Esophagus muscularis mucosa (tissue), 4 donors: ENCODE results near the gene NCOR1. TPM values are rescaled to one million over a fixed set of nuclear protein-coding genes. Genes with fewer than 3 reads are reported as not detected.
"Not testable (repeated sequence)": the region's sequence is repeated elsewhere in the genome, so short reads cannot be mapped to it uniquely, and the experiment has no call there.

Source experiments
- DNase-seq: peaks from one replicate; pipeline ENCODE4 v3.0.0-alpha.2; 2017; ENCODE audit errors: extremely low spot score
- H3K27ac ChIP-seq, 4 donors: fragments of 200-600 bp; sonication (generic); replicated peaks in 1 of 4; 1 replicate in 3 of 4; 2 replicates in 1 of 4; pipeline ENCODE4 v1.5.1; 2016 to 2019; ENCODE audit warnings: mild to moderate bottlenecking in 1 of 4
- H3K27me3 ChIP-seq, 4 donors: fragments of 200-600 bp; sonication (generic); one replicate each; pipeline versions ENCODE4 v1.5.1 to v1.6.0; 2016 to 2019
- H3K36me3 ChIP-seq, 4 donors: fragments of 200-600 bp; sonication (generic); one replicate each; pipeline ENCODE4 v1.5.1; 2016 to 2019
- H3K4me1 ChIP-seq, 4 donors: fragments of 200-600 bp; sonication (generic); one replicate each; pipeline ENCODE4 v1.5.1; 2016 to 2019
- H3K4me3 ChIP-seq, 4 donors: fragments of 200-600 bp; sonication (generic); 1 replicate in 2 of 4; 2 replicates in 2 of 4; pipeline ENCODE4 v1.5.1; 2016 to 2019; ENCODE audit warnings: mild to moderate bottlenecking in 4 of 4, moderate library complexity in 1 of 4
- H3K9me3 ChIP-seq, 4 donors: fragments of 200-600 bp; sonication (generic); 1 replicate in 3 of 4; 2 replicates in 1 of 4; pipeline ENCODE4 v1.5.1; 2016 to 2019
- CTCF ChIP-seq, 3 experiments: fragments of 200-600 bp in 2 of 3; fragments of 450-650 bp in 1 of 3; sonication (generic) in 2 of 3; IDR thresholded peaks; one replicate each; pipeline ENCODE4 v1.5.1; 2017 to 2019; ENCODE audit warnings: antibody characterized with exemption in 3 of 3, mild to moderate bottlenecking in 2 of 3, moderate library complexity in 1 of 3
- EP300 ChIP-seq: sonication (generic); formaldehyde crosslinking; IDR thresholded peaks from one replicate; pipeline ENCODE4 v1.6.1; 2017; ENCODE audit warnings: antibody characterized with exemption
- POLR2A ChIP-seq: fragments of 450-650 bp; IDR thresholded peaks from one replicate; pipeline ENCODE4 v1.6.1; 2017; ENCODE audit warnings: antibody characterized with exemption, moderate library complexity, mild to moderate bottlenecking, low read depth
- POLR2AphosphoS5 ChIP-seq, 2 donors: sonication (generic); formaldehyde crosslinking; IDR thresholded peaks; one replicate each; pipeline ENCODE4 v1.6.1; 2017; ENCODE audit warnings: antibody characterized with exemption in 2 of 2
- WGBS: methylation state at CpG from one replicate; pipeline ENCODE4 v1.1.5; 2018; 5-methylcytosine and 5-hydroxymethylcytosine counted together
- intact Hi-C: fragments of 100-400 bp; cut with DNase I; formaldehyde crosslinking; loops from one replicate; pipeline ENCODE4 v1.15.1; 2023
- total RNA-seq, 4 donors: library from RNA; depleted of rRNA; stranded (reverse); fragments of >200 nt; gene quantifications; one replicate each; pipeline versions ENCODE4 v1.1.0 to v1.2.1, GENCODE V29; 2016

Gene NCOR1
- total RNA-seq, 4 donors from 2014 or later: 100 to 123 (median 109) TPM

GRCh38 chr17:16211590-16211989 lies 3.7 kb downstream of the NCOR1 start:
- DNase-seq: no peak
- Histone ChIP-seq H3K36me3 (no peaks in the 10 kb centered on the region), H3K4me1 (peaks cover 31 to 63% (median 58%) of the 10 kb centered on the region in 4 donors), H3K4me3 (no peak overlapping the region), H3K27me3 (no peaks in the 10 kb centered on the region), H3K9me3 (no peaks in the 10 kb centered on the region), H3K27ac (no peak overlapping the region)
- no peak for TF ChIP-seq EP300
- TF ChIP-seq POLR2A: no peak
- WGBS: 76% methylated on average over 3 of the region's 3 CpGs
- intact Hi-C loops: loop anchor here (10.0 kb wide), 1 partner anchor 143 kb away; the partner anchor contains the start of gene CENPV

GRCh38 chr17:16204763-16205162 lies 10.6 kb downstream of the NCOR1 start:
- H3K27me3 ChIP-seq, DNase-seq, H3K9me3 ChIP-seq, H3K4me3 ChIP-seq, H3K27ac ChIP-seq, intact Hi-C loops, H3K36me3 ChIP-seq: not testable (repeated sequence)
- H3K4me1 ChIP-seq: peaks cover 40 to 75% (median 68%) of the 10 kb centered on the region in 4 donors
- WGBS: 97% methylated on average over 6 of the region's 6 CpGs

GRCh38 chr17:16202554-16203500 lies 12.5 kb downstream of the NCOR1 start:
- H3K4me3 ChIP-seq, H3K36me3 ChIP-seq, DNase-seq, H3K9me3 ChIP-seq, intact Hi-C loops, H3K27me3 ChIP-seq: not testable (repeated sequence)
- peak in 1 of 2 donors; percentile 7 for TF ChIP-seq POLR2AphosphoS5 (IDR thresholded peaks at IDR 0.05)
- H3K4me1 ChIP-seq: peaks cover 50 to 86% (median 79%) of the 10 kb centered on the region in 4 donors
- H3K27ac ChIP-seq: peak overlapping the region; percentile 36 to 65 (median 60)
- 48% methylated on average over 5 of the region's 5 CpGs for WGBS

DNA sequence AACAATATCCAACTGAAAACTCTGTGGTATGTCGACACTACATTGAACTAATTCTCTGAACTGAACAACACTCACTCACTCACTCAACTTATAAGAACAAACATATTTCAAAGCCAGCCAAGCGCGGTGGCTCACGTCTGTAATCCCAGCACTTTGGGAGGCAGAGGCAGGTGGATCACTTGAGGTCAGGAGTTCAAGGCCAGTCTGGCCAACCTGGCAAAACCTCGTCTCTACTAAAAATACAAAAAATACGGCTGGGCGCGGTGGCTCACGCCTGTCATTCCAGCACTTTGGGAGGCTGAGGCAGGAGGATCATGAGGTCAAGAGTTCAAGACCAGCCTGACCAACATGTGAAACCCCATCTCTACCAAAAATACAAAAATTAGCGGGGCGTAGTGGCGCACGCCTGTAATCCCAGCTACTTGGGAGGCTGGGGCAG lies 13.6 kb downstream of the NCOR1 start:
- Histone ChIP-seq H3K27ac (peak overlapping the region; percentile 25 to 65 (median 54)), H3K4me1 (peaks cover 50 to 77% (median 71%) of the 10 kb centered on the region in 4 donors)
- H3K36me3 ChIP-seq, DNase-seq, intact Hi-C loops, H3K4me3 ChIP-seq, H3K9me3 ChIP-seq, H3K27me3 ChIP-seq: not testable (repeated sequence)
- WGBS: 79% methylated on average over 13 of the region's 13 CpGs

GRCh38 chr17:16199093-16199492 lies 16.2 kb downstream of the NCOR1 start:
- Histone ChIP-seq H3K27me3 (no peaks in the 10 kb centered on the region), H3K4me3 (peak overlapping the region in 1 of 4 donors; percentile 17), H3K36me3 (peaks cover 1 to 12% (median 7%) of the 10 kb centered on the region in 4 donors), H3K9me3 (no peaks in the 10 kb centered on the region), H3K4me1 (peaks cover 50 to 58% (median 56%) of the 10 kb centered on the region in 4 donors), H3K27ac (peak overlapping the region; percentile 28 to 48 (median 38))
- WGBS: 43% methylated on average over 6 of the region's 6 CpGs
- TF ChIP-seq CTCF (IDR thresholded peaks at IDR 0.05) (no peak), POLR2A (no peak), POLR2AphosphoS5 (IDR thresholded peaks at IDR 0.05) (no peak), EP300 (no peak)
- no peak for DNase-seq
- intact Hi-C loops: no loop called here

- Histone ChIP-seq H3K27ac (no peak overlapping the region), H3K36me3 (peaks cover 3 to 29% (median 20%) of the 10 kb centered on the region in 4 donors), H3K4me3 (no peak overlapping the region), H3K4me1 (peaks cover 38 to 42% (median 41%) of the 10 kb centered on the region in 4 donors), H3K27me3 (no peaks in the 10 kb centered on the region), H3K9me3 (no peaks in the 10 kb centered on the region)
- WGBS: 94% methylated on average over 1 of the region's 1 CpG
- TF ChIP-seq POLR2A: no peak
- TF ChIP-seq CTCF (IDR thresholded peaks at IDR 0.05): no peak
- TF ChIP-seq POLR2AphosphoS5 (IDR thresholded peaks at IDR 0.05): no peak
- TF ChIP-seq EP300: no peak
- intact Hi-C loops: no loop called here
- DNase-seq: no peak
These were observed 18.1 kb downstream of the NCOR1 start for GRCh38 chr17:16197276-16197675.

DNA sequence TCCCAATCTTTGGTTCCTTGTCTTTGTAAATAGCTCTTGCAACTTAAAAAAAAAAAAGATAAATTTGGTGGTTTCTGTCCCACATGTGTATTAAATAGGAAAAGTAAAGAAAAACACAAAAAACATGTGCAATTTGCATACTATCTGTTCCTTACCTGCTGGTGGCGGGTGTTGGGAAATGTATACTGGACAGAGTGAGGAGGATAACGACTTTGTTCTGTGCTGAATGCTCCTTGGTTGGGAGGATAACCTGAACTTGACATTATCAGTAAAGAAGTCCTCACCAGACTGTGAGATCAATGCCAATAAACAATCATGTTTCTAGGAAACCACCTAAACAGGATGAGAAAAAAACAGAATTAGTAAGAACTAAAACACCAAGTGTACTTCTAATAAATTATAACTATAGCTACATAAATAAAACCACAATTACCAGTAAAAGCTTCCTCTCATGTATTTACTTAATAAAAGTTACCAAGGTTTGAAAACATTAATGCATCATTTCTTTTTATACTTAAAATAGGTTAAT lies 21.0 kb downstream of the NCOR1 start:
- DNase-seq, H3K9me3 ChIP-seq, H3K27me3 ChIP-seq, H3K4me3 ChIP-seq, intact Hi-C loops, H3K27ac ChIP-seq: not testable (repeated sequence)
- peaks cover 3 to 49% (median 28%) of the 10 kb centered on the region in 4 donors for H3K36me3 ChIP-seq
- 71% methylated on average over 2 of the region's 2 CpGs for WGBS
- H3K4me1 ChIP-seq: peaks cover 20 to 33% (median 30%) of the 10 kb centered on the region in 4 donors
